ENCODE measurements around the gene DYNLRB1.
"Not testable (repeated sequence)": the region's sequence is repeated elsewhere in the genome, so short reads cannot be mapped to it uniquely, and the experiment has no call there.

The DYNLRB1 gene
- total RNA-seq = 1.9 to 3.4 reads per million in 2 donors

DNA sequence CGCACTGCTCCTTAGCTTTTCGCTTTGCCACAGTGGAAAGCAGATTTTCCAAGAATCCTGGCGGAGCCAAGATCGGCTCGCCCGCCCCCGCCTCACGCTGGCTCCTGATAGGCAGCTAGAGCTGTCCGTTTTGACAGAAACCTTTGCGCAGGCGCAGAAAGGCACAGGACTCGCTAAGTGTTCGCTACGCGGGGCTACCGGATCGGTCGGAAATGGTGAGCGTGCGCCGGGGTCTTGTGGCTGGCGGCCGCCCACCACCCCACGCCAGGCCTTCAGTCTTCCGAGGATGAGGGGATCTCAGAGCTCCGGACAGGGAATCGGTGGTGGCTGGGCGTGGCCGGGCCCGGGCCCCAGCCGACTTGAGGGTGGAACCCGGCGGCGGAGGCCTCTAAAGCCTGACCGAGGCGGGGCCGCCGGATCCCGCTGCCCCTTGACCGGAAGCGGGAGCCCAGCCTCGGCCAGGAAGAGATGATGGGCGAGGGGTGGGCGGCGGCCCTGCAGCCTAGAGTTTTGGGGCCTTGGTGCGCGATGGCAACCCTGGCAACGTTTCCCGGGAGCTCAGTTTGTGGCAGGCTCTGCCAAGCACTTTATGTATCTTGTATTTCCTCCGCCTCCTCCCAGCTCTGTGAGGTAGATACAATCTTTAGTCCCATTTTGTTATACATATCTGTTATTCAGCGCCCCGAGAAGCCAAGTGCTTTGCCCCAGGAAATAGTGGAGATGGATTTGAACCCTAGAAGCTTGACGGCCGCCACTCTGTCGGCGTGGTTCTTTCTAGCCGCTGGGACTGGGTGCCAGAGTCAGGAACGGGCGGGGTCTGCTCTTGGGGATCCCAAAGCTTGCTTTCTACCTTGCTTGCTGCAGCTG lies at the start of gene DYNLRB1:
Gene DYNLRB1 (plus strand): TSS at position 176 of the 867 bp plus-strand sequence. CDS start 37 bp downstream, at position 213.
- peak; percentile 81 to 94 (median 91) for DNase-seq

DNA sequence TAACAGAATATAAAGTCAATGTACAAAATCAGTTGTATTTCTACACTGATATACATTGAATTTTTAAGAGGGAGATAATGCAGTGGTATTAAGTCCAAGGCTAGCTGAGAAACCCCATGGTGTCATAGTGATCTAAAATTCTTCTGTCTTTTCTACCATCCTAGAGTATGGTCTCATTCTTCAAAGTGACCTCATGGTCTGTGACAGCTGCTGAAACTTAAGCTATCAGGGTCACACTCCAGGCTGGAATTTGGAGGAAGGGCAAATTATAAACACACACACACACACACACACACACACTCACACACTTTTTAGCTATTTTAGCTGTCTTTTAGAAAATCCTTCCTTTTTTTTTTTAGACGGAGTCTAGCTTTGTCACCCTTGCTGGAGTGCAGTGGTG lies 47.3 kb upstream of the DYNLRB1 start:
- no peak for DNase-seq

DNA sequence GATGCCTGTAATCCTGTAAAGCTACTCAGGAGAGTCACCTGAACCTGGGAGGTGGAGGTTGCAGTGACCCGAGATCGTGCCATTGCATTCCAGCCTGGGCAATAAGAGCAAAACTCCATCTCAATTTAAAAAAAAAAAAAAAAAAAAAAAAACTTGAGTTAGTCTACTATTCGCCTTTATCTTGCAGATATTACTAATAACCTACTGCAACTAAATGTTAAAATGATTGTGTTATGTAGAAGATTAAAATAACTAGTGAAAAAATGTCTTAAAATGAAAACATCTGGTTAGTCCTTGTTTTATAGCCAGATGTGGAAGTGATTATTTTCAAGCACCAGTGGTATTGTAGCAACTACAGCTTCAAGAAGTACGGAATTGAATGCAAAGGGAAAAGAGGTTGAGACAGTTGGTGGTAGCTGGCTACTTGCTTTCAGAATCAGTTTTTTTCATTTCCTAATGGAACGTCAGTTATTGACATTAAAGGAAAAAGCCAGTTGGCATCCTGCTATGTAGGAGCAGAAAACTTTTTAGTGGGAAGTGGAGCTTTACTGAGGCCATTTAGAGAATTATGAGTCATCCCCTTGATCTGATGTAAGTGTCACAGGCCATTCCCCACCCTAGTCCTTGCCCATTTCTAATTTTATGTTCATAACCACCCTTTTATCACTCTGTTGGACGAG lies 43.8 kb upstream of the DYNLRB1 start:
- DNase-seq = no peak

DNA sequence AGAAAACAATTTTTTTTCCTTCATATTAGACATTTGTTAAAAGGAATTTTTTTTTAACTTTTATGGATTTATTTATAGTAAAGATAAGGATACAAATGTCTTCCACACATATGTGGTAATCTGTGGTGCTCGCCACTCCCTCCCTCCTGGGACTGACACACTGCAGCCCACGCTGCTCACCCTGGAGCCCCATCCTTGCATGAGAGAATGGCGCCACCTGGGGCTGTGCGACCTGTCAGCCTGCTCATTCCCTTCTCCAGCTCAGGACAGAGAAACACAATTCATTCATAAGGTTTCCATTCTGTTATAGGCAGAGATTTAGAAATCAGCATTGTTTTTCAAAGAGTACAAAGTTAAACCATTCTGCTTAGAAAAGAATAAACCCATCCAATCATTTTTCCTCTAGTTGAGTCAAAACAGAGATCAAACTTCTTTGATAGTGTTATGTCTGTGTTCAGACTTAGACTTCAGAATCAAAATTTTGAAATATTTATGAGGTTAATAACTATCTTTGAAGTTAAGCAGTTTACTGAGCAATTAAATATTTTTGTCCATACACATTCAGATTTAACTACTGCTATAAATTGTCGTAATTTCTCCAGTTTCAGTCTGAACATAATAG lies 42.8 kb upstream of the DYNLRB1 start:
- peak in 1 of 5 experiments; percentile 44 for DNase-seq

DNA sequence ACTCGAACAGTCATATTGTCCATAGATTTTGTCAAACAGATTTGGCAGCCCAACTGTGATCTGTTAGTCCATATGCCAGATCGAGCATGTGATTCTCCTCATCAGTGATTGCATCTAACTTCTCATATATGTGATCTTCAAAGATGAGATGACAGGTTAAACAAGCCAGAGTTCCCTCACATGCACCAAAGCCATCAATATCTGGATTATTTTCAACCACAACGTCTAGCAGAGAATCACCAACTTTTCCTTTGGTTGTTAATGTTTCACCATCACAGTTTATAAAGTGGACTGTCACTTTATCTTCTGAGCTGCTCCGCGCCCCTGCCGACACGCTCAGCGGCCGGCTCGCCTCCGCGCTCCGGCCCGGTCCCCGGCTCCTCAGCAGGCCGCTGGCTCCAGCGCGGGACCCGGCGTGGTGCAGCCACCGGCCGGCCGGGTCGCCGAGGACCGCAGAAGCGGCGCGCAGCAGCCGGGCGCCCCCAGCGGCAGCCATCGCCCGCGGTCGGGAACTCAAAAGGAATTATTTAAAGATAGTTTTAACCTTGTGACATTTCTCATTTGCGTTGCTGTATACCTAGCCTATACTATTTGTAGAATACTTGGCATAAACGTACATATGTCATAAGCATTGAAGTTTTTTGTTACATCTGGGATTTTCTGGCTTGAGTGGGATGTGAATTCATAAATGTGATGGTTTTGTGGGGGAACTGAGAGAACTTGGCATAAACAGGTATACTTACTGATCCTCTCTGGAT lies 40.1 kb upstream of the DYNLRB1 start:
- DNase-seq = peak in 1 of 5 experiments; percentile 1

DNA sequence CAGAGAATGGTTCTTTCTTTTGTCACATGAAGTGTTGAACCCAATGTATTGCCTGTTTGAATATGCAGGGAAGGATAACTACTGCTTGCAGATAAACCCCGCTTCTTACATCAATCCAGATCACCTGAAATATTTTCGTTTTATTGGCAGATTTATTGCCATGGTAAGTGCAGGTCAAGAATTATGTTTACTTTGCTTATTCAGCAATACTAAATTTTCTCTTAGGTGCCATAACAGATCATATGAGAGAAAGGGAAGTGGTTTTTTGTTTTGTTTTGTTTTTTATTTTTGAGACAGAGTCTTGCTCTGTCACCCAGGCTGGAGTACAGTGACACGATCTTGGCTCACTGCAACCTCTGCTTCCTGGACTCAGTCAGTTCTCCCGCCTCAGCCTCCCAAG lies 36.6 kb upstream of the DYNLRB1 start:
- peak in 1 of 5 experiments; percentile 3 for DNase-seq

DNA sequence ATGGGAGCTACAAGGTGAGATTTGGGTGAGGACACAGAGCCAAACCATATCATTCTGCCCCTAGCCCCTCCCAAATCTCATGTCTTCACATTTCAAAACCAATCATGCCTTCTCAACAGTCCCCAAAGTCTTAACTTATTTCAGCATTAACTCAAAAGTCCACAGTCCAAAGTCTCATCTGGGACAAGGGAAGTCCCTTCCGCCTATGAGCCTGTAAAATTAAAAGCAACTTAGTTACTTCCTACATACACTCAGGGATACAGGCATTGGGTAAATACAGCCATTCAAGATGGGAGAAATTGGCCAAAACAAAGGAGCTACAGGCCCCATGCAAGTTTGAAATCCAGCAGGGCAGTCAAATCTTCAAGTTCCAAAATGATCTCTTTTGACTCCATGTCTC lies 34.1 kb upstream of the DYNLRB1 start:
- not testable (repeated sequence) for DNase-seq

DNA sequence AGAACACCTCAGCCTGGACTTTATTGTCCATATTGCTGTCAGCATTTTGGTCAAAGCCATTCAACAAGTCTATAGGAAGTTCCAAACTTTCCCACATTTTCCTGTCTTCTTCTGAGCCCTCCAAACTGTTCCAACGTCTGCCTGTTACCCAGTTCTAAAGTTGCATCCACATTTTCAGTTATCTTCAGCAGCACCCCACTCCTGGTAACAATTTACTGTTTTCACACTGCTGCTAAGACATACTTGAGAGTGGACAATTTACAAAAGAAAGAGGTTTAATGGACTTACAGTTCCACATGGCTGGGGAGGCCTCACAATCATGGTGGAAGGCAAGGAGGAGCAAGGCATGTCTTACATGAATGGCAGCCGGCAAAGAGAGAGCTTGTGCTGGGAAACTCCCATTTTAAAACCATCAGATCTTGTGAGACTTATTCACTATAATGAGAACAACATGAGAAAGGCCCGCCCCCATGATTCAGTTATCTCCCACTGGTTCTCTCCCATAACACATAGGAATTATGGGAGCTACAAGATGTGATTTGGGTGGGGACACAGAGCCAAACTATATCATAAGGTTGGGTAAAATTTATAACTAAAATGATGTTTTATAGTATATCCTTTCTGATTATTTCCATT lies 32.5 kb upstream of the DYNLRB1 start:
- not testable (repeated sequence) for DNase-seq

DNA sequence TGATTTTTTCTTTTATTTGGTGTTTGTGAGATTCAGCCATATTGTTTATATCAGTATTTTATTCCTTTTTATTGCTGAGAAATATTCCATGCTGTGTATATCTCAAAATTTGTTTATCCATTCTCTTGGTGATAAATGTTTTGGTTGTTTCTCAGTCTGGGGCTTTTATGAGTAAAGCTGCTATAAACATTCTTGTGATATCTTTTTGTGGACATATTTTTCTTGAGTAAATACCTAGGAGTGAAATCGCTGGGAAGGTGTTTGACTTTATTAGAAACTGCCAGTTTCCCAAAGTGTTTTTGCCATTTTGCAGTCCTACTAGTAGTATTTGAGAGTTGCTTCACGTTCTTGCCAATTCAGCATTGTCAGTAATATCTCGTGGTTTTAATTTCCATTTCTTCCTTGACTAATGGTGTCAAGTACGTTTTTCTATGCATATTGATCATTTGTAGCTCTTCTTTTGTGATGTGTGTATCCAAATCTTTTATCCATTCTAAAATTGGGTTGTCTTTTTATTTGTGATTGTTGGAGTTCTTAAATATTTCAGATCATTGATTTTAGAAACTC lies 31.1 kb upstream of the DYNLRB1 start:
- no peak for DNase-seq

DNA sequence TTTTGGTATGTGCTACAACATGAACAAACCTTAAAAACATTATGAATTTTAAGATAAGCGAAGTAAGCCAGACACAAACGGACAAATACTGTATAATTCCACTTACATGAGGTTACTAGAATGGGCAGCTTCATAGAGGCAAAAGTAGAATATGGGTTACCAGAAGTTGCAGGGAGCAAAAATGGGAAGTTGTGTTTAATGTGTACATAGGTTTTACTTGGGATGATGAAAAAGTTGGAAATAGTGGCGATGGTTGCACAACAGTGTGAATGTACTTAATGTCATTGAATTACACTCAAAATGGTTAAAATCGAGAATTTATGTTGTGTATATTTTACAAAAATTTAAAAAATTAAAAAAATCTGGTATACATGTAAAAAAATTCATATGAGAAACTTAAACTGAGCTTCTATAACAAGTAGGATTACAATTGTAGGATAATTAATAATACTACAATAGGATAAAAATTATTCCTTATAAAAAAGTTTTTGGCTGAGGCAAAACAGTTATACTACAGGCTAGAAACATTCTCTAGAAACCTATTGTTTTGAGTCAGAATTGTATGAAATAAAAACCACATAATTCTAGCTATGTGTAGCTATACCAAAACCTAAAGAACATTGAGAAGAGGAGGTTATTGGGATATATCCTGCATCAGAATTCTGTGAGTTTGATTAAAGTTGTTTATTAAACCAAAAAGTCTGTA lies 24.8 kb upstream of the DYNLRB1 start:
- DNase-seq = peak in 1 of 5 experiments; percentile 31

DNA sequence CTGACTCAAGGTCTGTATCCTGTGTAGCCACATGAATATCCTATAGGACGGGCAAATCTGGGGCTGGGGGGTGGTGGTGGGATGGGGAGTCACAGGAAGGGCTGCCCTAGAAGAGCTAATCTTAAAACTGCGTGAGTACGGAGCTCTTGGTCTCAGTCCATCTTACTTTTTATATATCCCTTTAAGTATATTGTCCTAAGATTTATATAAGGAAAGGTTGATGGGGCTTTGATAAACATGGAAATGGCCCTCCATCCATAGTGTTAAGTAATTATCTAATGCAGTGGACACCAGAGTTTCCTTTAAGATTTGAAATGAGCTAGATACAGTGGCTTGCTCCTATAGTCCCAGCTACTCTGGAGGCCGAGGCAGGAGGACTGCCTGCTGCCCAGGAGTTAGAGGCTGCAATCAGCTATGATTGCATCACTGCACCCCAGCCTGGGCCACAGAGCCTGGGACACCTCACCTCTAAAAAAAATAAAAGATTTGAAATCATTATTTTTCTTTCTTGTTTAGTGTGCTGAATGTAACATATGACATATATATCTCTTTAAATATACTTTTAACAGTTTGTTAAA lies 24.2 kb upstream of the DYNLRB1 start:
- no peak for DNase-seq

DNA sequence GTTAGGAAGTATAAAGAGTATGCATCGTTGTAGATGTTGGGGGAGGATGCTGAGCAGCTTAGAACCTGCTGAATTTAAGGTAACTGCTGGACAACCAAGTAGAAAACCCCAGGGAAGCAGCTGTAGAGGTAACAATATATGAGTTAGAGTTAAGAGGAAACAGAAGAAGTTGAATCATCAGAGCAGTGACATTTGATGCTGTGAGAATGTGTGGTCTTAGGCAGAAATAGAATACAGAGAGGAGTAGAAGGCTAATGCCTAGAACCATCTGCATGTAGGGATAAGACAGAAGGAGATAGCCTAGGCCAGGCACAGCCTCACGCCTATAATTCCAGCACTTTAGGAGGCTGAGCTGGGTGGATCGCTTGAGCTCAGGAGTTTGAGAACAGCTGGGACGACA lies 22.6 kb upstream of the DYNLRB1 start:
- no peak for DNase-seq

DNA sequence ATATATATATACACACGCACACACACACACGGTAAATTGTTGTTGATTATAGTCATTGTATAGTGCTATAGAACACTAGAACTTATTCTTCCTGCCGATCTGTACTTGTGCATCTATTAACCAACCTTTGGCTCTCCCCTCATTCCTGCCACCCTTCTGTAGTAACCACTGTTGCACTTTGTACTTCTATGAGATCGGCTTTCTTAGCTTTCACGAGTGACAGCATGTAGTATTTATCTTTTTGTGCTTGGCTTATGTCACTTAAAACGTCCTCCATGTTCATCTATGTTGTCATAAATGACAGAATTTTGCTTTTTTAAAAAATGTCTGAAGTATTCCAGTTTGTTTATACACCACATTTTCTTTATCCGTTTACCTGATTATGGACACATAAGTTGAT lies 20.9 kb upstream of the DYNLRB1 start:
- no peak for DNase-seq

DNA sequence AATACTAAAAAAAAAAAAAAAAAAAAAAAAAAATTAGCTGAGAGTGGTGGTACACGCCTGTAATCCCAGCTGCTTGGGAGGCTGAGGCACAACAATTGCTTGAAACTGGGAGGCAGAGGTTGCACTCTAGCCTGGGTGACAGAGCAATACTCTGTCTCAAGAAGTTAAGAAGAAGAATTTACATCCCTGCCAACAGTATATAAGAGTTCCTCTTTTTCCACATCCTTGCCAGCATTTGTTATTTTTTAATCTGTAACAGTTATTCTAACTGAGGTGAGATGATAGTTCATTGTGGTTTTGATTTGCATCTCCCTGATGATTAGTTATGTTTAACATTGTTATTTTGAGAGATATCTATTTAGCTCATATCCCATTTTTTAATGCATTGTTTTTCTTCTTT lies 20.3 kb upstream of the DYNLRB1 start:
- DNase-seq = no peak

DNA sequence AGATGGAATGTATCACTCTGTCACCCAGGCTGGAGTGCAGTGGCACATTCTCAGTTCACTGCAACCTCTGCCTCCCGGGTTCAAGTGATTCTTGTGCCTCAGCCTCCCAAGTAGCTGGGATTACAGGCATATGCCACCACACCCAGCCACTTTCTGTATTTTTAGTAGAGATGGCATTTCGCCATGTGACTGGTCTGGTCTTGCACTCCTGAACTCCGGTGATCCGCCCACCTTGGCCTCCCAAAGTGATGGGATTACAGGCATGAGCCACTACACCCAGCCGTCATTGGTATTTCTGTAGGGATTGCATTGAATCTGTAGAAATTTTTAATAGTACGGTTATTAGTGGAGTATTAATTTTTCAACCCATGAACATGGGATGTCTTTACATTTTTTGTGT lies 18.6 kb upstream of the DYNLRB1 start:
- not testable (repeated sequence) for DNase-seq

DNA sequence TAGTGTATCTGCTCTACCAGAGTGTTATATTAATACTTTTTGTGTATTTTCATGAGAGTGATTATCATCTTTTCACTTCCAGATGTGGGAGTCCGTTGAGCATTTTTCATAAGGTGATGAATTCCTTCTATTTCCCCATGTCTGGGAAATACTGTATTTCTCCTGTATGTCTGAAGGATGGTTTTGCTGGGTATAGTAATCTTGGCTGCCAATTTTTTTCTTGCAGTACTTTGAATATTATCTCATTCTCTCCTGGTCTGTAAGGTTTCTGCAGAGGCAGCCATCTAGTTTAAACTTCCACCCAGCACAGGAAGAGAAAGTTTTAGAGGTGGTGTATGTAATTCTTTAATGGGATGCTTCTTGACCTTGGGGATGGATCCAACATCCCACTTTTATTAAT lies 15.4 kb upstream of the DYNLRB1 start:
- DNase-seq = no peak

DNA sequence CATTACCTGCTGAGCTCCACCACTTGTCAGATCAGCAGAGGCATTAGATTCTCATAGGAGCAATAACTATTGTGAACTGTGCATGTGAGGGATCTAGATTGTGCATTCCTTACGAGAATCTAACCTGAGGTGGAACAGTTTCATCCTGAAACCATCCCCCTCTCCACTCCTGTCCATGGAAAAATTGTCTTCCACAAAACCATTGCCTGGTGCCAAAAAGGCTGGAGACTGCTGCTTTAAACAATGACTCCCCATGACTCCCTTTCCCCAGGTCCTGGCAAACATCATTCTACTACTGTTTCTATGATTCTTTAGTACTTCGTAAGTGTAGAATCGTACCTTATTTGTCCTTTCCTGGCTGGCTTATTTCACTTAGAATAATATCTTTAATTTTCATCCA lies 9.7 kb upstream of the DYNLRB1 start:
- DNase-seq = no peak

DNA sequence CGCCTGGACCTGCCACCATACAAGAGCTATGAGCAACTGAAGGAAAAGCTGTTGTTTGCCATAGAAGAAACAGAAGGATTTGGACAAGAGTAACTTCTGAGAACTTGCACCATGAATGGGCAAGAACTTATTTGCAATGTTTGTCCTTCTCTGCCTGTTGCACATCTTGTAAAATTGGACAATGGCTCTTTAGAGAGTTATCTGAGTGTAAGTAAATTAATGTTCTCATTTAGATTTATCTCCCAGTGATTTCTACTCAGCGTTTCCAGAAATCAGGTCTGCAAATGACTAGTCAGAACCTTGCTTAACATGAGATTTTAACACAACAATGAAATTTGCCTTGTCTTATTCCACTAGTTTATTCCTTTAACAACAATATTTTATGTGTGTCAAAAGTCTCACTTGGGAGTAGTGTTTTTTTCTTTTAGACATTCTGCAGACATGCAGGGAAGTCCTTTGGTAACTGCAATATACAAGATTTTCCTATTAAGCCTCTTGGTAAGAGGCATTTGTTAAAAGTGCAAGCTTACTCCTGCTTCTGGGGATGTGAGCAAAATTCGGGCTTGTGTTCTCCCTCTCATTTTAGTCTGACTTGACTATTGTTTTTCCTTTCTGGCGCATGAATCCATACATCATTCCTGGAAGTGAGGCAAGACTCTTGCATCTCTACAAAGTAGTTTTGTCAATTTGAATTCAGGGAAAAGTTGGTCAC lies 8.4 kb upstream of the DYNLRB1 start:
- no peak for DNase-seq

DNA sequence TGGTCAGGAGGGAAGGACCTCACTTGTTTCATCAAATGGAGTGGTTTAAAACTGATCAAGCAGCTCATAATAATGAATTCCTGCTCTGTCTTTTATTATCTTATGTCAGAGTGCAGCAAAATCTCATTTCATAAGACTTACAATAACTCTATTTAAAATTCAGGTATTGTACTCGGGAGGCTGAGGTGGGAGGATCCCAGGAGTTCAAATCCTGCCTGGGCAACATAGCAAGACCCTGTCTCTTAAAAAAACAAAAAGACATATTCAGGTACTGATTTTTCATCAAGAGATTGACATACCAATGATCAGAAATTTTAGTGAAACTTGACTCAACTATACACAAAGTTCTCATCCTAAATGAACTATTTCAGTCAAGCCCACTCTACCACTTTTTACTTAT lies 5.6 kb upstream of the DYNLRB1 start:
- DNase-seq = no peak

DNA sequence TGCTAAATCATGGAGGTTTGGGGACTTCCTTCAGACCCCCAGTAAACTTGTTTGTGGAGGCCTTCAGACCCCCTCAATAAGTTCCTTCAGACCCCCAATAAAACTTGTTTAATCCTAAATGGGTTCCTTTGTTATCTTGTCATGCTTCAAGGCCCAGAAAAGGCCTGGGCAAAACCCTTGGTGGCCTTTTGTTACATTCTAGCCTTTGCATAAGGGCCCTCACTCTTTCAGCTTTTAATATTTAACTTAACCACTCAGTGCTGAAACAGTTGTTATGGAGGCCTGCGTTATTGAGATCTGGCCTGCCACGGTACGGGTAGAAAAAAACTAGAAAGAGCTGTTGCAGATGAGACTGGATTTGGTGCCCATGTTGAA lies 4.3 kb upstream of the DYNLRB1 start:
- no peak for DNase-seq
